ENCODE data around the gene EHD4.

The EHD4 gene

GRCh38 chr15:41876689-41877088, 95.7 kb downstream of the EHD4 start:
- H3K79me2 ChIP-seq (ENCODE audit: insufficient read depth, low read length), result no peaks in the 10 kb centered on the region
- H3F3A ChIP-seq (ENCODE audit: insufficient read depth, low read length), result no peaks in the 10 kb centered on the region
- H3K9me2 ChIP-seq (ENCODE audit: low read depth, low read length), result no peaks in the 10 kb centered on the region
- H3K4me1 ChIP-seq (ENCODE audit: insufficient read depth, low read length, severe bottlenecking), result no peaks in the 10 kb centered on the region
- H3K9ac ChIP-seq (ENCODE audit: low read length), result no peak overlapping the region
- H3K27ac ChIP-seq (ENCODE audit: low read depth, low read length, poor library complexity, severe bottlenecking), result no peak overlapping the region
- no peaks in the 10 kb centered on the region for H3K9me3 ChIP-seq (ENCODE audit: low read length)
- H2AFZ ChIP-seq (ENCODE audit: low read length), result no peak overlapping the region
- H3K36me3 ChIP-seq (ENCODE audit: insufficient read depth, low read length), result no peaks in the 10 kb centered on the region
- no peak for TF ChIP-seq EZH2 (IDR thresholded peaks at IDR 0.05; ENCODE audit: borderline replicate concordance, low read length)
- TF ChIP-seq CTCF (IDR thresholded peaks at IDR 0.05; ENCODE audit: low read length), result no peak
- no peaks in the 10 kb centered on the region for H4K20me1 ChIP-seq (ENCODE audit: insufficient read depth, low read length)
- H3K4me3 ChIP-seq (ENCODE audit: low read depth, low read length, poor library complexity, severe bottlenecking), result no peak overlapping the region
- H3K27me3 ChIP-seq (ENCODE audit: insufficient read depth, low read length), result peaks cover 7% of the 10 kb centered on the region
- H3K4me2 ChIP-seq (ENCODE audit: low read length), result no peak overlapping the region

- H3K79me2 ChIP-seq (ENCODE audit: insufficient read depth, low read length), result no peaks in the 10 kb centered on the region
- H3K9ac ChIP-seq (ENCODE audit: low read length), result no peak overlapping the region
- no peaks in the 10 kb centered on the region for H3K36me3 ChIP-seq (ENCODE audit: insufficient read depth, low read length)
- no peaks in the 10 kb centered on the region for H3K4me1 ChIP-seq (ENCODE audit: insufficient read depth, low read length, severe bottlenecking)
- no peaks in the 10 kb centered on the region for H3F3A ChIP-seq (ENCODE audit: insufficient read depth, low read length)
- H3K4me2 ChIP-seq (ENCODE audit: low read length), result no peak overlapping the region
- no peaks in the 10 kb centered on the region for H3K9me3 ChIP-seq (ENCODE audit: low read length)
- no peak overlapping the region for H3K27ac ChIP-seq (ENCODE audit: low read depth, low read length, poor library complexity, severe bottlenecking)
- no peak overlapping the region for H2AFZ ChIP-seq (ENCODE audit: low read length)
- no peaks in the 10 kb centered on the region for H3K9me2 ChIP-seq (ENCODE audit: low read depth, low read length)
- no peak overlapping the region for H3K4me3 ChIP-seq (ENCODE audit: low read depth, low read length, poor library complexity, severe bottlenecking)
- peaks cover 7% of the 10 kb centered on the region for H3K27me3 ChIP-seq (ENCODE audit: insufficient read depth, low read length)
- no peaks in the 10 kb centered on the region for H4K20me1 ChIP-seq (ENCODE audit: insufficient read depth, low read length)
- TF ChIP-seq CTCF (IDR thresholded peaks at IDR 0.05; ENCODE audit: low read length) (no peak), EZH2 (IDR thresholded peaks at IDR 0.05; ENCODE audit: borderline replicate concordance, low read length) (no peak)
These were observed 96.3 kb downstream of the EHD4 start for GRCh38 chr15:41876007-41876406.

- H3K9me2 ChIP-seq (ENCODE audit: low read depth, low read length), result no peaks in the 10 kb centered on the region
- H3K36me3 ChIP-seq (ENCODE audit: insufficient read depth, low read length), result no peaks in the 10 kb centered on the region
- no peaks in the 10 kb centered on the region for H3K4me1 ChIP-seq (ENCODE audit: insufficient read depth, low read length, severe bottlenecking)
- H3K9me3 ChIP-seq (ENCODE audit: low read length), result no peaks in the 10 kb centered on the region
- H3K9ac ChIP-seq (ENCODE audit: low read length), result no peak overlapping the region
- H3K27me3 ChIP-seq (ENCODE audit: insufficient read depth, low read length), result peaks cover 7% of the 10 kb centered on the region
- no peak overlapping the region for H3K4me2 ChIP-seq (ENCODE audit: low read length)
- no peak overlapping the region for H3K4me3 ChIP-seq (ENCODE audit: low read depth, low read length, poor library complexity, severe bottlenecking)
- H2AFZ ChIP-seq (ENCODE audit: low read length), result no peak overlapping the region
- TF ChIP-seq EZH2 (IDR thresholded peaks at IDR 0.05; ENCODE audit: borderline replicate concordance, low read length), result no peak
- TF ChIP-seq CTCF (IDR thresholded peaks at IDR 0.05; ENCODE audit: low read length), result no peak
- no peaks in the 10 kb centered on the region for H3F3A ChIP-seq (ENCODE audit: insufficient read depth, low read length)
- no peak overlapping the region for H3K27ac ChIP-seq (ENCODE audit: low read depth, low read length, poor library complexity, severe bottlenecking)
- no peaks in the 10 kb centered on the region for H4K20me1 ChIP-seq (ENCODE audit: insufficient read depth, low read length)
- no peaks in the 10 kb centered on the region for H3K79me2 ChIP-seq (ENCODE audit: insufficient read depth, low read length)
These were observed 97.6 kb downstream of the EHD4 start for GRCh38 chr15:41874736-41875135.
